ENCODE measurements around the gene NLN. TPM values are rescaled to one million over a fixed set of nuclear protein-coding genes. Genes with fewer than 3 reads are reported as not detected.
"Not testable (repeated sequence)": the region's sequence is repeated elsewhere in the genome, so short reads cannot be mapped to it uniquely, and the experiment has no call there.

Gene NLN
- total RNA-seq, 1 donor from 2014 or later, result 6.6 TPM

DNA sequence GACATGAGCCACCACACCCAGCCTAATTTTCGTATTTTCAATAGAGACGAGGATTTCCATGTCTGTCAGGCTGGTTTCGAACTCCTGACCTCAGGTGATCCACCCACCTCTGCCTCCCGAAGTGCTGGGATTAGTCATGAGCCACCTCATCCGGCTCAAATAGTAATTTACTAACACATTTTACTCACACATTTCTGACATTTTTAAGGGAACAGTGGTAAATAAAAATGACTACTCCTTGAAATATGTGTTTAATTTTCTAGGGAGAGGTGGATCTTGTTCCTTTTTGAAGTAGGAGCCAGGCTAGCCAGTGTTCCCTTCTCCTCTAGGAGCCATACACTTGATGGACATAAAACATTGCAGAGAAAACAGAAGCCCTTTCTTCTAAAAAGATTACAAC lies 149.2 kb downstream of the NLN start:
- H3K36me3 ChIP-seq, result no peaks in the 10 kb centered on the region
- H3K9me3 ChIP-seq, result no peaks in the 10 kb centered on the region
- no peak overlapping the region for H3K4me3 ChIP-seq
- no peaks in the 10 kb centered on the region for H3K4me1 ChIP-seq
- no peaks in the 10 kb centered on the region for H3K27me3 ChIP-seq
- DNase-seq (ENCODE audit: extremely low spot score in 2 of 2), result no peak
- H3K27ac ChIP-seq, result no peak overlapping the region
- intact Hi-C loops (cut with DNase I), result no loop called here
- TF ChIP-seq POLR2A (IDR thresholded peaks at IDR 0.05), result no peak
- TF ChIP-seq POLR2AphosphoS5 (IDR thresholded peaks at IDR 0.05; ENCODE audit: insufficient read depth in 1 of 2, low read depth in 1 of 2), result no peak
- TF ChIP-seq, protein P1, sequence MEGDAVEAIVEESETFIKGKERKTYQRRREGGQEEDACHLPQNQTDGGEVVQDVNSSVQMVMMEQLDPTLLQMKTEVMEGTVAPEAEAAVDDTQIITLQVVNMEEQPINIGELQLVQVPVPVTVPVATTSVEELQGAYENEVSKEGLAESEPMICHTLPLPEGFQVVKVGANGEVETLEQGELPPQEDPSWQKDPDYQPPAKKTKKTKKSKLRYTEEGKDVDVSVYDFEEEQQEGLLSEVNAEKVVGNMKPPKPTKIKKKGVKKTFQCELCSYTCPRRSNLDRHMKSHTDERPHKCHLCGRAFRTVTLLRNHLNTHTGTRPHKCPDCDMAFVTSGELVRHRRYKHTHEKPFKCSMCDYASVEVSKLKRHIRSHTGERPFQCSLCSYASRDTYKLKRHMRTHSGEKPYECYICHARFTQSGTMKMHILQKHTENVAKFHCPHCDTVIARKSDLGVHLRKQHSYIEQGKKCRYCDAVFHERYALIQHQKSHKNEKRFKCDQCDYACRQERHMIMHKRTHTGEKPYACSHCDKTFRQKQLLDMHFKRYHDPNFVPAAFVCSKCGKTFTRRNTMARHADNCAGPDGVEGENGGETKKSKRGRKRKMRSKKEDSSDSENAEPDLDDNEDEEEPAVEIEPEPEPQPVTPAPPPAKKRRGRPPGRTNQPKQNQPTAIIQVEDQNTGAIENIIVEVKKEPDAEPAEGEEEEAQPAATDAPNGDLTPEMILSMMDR (IDR thresholded peaks at IDR 0.05), result no peak

DNA sequence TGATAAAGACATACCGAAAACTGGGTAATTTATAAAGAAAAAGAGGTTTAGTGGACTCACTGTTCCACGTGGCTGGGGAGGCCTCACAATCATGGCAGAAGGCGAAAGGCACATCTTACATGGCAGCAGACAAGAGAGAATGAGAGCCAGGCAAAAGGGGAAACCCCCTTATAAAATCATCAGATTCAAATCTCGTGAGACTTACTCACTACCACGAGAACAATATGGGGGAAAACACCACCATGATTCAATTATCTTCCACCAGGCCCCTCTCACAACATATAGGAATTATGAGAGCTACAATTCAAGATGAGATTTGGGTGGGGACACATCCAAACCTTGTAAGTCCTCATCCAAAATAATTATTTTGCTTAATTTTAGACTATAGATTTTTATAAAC lies 149.8 kb downstream of the NLN start:
- intact Hi-C loops (cut with DNase I), result not testable (repeated sequence)

DNA sequence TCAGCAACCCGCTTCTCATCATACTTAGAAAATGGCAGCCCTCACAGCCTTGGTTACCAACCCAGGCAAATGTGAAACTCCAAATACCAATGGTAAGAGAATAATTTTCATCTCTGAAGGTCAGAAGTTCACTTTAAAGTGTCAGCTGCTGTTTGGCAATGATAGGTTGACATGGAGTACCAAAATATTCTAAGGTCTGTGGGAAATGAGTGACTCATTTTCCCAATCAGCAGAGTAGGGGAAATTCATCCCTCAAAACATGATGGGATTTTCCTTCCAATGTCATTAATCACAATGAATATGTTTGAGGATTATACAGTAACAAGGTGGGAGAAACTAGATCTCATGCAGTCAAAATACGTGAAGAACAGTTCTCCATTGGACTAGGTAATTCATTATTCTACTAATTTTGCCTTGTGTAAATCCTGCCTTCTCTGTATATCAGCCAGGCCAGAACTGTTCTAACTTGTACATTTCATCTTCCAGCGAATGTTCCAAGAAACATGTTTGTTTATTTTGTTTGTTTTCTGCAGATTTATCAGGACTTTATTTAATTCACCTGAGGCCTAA lies 151.3 kb downstream of the NLN start:
- intact Hi-C loops (cut with DNase I), result no loop called here
- no peaks in the 10 kb centered on the region for H3K4me1 ChIP-seq
- TF ChIP-seq, protein P1 (IDR thresholded peaks at IDR 0.05), result no peak
- no peak for TF ChIP-seq POLR2AphosphoS5 (IDR thresholded peaks at IDR 0.05; ENCODE audit: insufficient read depth in 1 of 2, low read depth in 1 of 2)
- TF ChIP-seq POLR2A (IDR thresholded peaks at IDR 0.05), result no peak
- H3K9me3 ChIP-seq, result no peaks in the 10 kb centered on the region
- no peak for DNase-seq (ENCODE audit: extremely low spot score in 2 of 2)
- H3K27me3 ChIP-seq, result no peaks in the 10 kb centered on the region
- H3K4me3 ChIP-seq, result no peak overlapping the region
- no peaks in the 10 kb centered on the region for H3K36me3 ChIP-seq
- H3K27ac ChIP-seq, result no peak overlapping the region

More for the DNA sequence above, 149.8 kb downstream of the NLN start:
- H3K4me3 ChIP-seq; H3K4me1 ChIP-seq; H3K27ac ChIP-seq; DNase-seq (ENCODE audit: extremely low spot score in 2 of 2); H3K9me3 ChIP-seq; H3K36me3 ChIP-seq; H3K27me3 ChIP-seq: not testable (repeated sequence)

DNA sequence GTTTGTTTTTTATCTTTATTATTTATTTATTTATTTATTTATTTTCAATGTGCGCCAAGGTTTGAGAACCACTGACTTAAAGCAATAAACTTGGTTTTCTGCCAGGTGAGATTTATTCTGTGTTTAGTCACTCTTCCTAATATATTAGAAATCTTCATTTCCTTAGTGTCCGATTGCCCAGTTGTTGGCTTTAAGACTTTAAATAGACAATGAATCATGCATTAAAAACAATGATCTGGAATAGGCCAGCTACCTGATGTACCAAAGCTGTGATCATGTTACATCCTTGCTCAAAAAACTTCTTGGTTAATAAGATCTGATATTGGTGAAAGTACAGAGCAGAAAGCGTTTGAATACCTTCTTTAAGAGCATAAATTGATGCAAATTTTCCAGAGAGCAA lies 152.2 kb downstream of the NLN start:
- no peaks in the 10 kb centered on the region for H3K36me3 ChIP-seq
- no peaks in the 10 kb centered on the region for H3K4me1 ChIP-seq
- no peak overlapping the region for H3K27ac ChIP-seq
- no peak for DNase-seq (ENCODE audit: extremely low spot score in 2 of 2)
- intact Hi-C loops (cut with DNase I), result no loop called here
- no peaks in the 10 kb centered on the region for H3K9me3 ChIP-seq
- H3K4me3 ChIP-seq, result no peak overlapping the region
- H3K27me3 ChIP-seq, result no peaks in the 10 kb centered on the region
- TF ChIP-seq, protein P1 (IDR thresholded peaks at IDR 0.05), result no peak
- TF ChIP-seq POLR2AphosphoS5 (IDR thresholded peaks at IDR 0.05; ENCODE audit: insufficient read depth in 1 of 2, low read depth in 1 of 2), result no peak
- TF ChIP-seq POLR2A (IDR thresholded peaks at IDR 0.05), result no peak

DNA sequence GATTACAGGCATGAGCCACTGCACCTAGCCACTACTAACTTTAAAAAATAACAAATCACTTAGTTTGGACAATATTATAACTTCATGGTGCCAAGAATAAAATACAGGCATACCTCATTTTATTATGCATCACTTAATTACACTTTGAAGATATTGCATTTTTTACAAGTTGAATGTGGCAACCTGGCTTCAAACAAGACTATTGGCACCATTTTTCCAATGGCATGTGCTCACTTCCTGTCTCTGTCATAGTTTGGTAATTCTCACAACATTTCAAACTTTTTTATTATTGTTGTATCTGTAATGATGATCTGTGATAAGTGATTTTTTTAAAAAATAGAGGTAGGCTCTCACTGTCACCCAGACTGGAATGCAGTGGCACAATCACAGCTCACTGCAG lies 154.5 kb downstream of the NLN start:
- no peak overlapping the region for H3K4me3 ChIP-seq
- DNase-seq (ENCODE audit: extremely low spot score in 2 of 2), result no peak
- H3K4me1 ChIP-seq, result no peaks in the 10 kb centered on the region
- TF ChIP-seq POLR2AphosphoS5 (IDR thresholded peaks at IDR 0.05; ENCODE audit: insufficient read depth in 1 of 2, low read depth in 1 of 2), result no peak
- TF ChIP-seq, protein P1 (IDR thresholded peaks at IDR 0.05), result no peak
- no peak for TF ChIP-seq POLR2A (IDR thresholded peaks at IDR 0.05)
- H3K27me3 ChIP-seq, result no peaks in the 10 kb centered on the region
- H3K9me3 ChIP-seq, result no peaks in the 10 kb centered on the region
- no peaks in the 10 kb centered on the region for H3K36me3 ChIP-seq
- intact Hi-C loops (cut with DNase I), result no loop called here
- H3K27ac ChIP-seq, result no peak overlapping the region
